Measurements from ENCODE around the gene SLC6A13. TPM values are rescaled to one million over a fixed set of nuclear protein-coding genes. Genes with fewer than 3 reads are reported as not detected.

The SLC6A13 gene
- total RNA-seq, 1 donor from 2014 or later = not detected

- Histone ChIP-seq H3K4me3 (ENCODE audit: low read depth, low read length) (no peak overlapping the region), H3K36me3 (ENCODE audit: control insufficient read depth, insufficient read depth, low read length) (no peaks in the 10 kb centered on the region), H3K27me3 (ENCODE audit: control insufficient read depth, insufficient read depth, low read length) (peaks cover 21% of the 10 kb centered on the region)
- no peak for TF ChIP-seq CTCF (IDR thresholded peaks at IDR 0.05; ENCODE audit: insufficient read depth, low read length, poor library complexity, severe bottlenecking)
- no peak for DNase-seq (ENCODE audit: low read depth)
These were observed 37.6 kb downstream of the SLC6A13 start for GRCh38 chr12:225012-225411.

- Histone ChIP-seq H3K36me3 (ENCODE audit: control insufficient read depth, insufficient read depth, low read length) (no peaks in the 10 kb centered on the region), H3K4me3 (ENCODE audit: low read depth, low read length) (no peak overlapping the region), H3K27me3 (ENCODE audit: control insufficient read depth, insufficient read depth, low read length) (peaks cover 18% of the 10 kb centered on the region)
- TF ChIP-seq CTCF (IDR thresholded peaks at IDR 0.05; ENCODE audit: insufficient read depth, low read length, poor library complexity, severe bottlenecking) = no peak
- no peak for DNase-seq (ENCODE audit: low read depth)
These were observed 38.3 kb downstream of the SLC6A13 start for GRCh38 chr12:224330-224729.

GRCh38 chr12:223841-224240 lies 38.8 kb downstream of the SLC6A13 start:
- DNase-seq (ENCODE audit: low read depth) = no peak
- Histone ChIP-seq H3K27me3 (ENCODE audit: control insufficient read depth, insufficient read depth, low read length) (peaks cover 18% of the 10 kb centered on the region), H3K4me3 (ENCODE audit: low read depth, low read length) (no peak overlapping the region), H3K36me3 (ENCODE audit: control insufficient read depth, insufficient read depth, low read length) (no peaks in the 10 kb centered on the region)
- no peak for TF ChIP-seq CTCF (IDR thresholded peaks at IDR 0.05; ENCODE audit: insufficient read depth, low read length, poor library complexity, severe bottlenecking)

- H3K27me3 ChIP-seq (ENCODE audit: control insufficient read depth, insufficient read depth, low read length) = peaks cover 13% of the 10 kb centered on the region
- TF ChIP-seq CTCF (IDR thresholded peaks at IDR 0.05; ENCODE audit: insufficient read depth, low read length, poor library complexity, severe bottlenecking) = no peak
- H3K36me3 ChIP-seq (ENCODE audit: control insufficient read depth, insufficient read depth, low read length) = no peaks in the 10 kb centered on the region
- DNase-seq (ENCODE audit: low read depth) = no peak
- no peak overlapping the region for H3K4me3 ChIP-seq (ENCODE audit: low read depth, low read length)
These were observed 40.9 kb downstream of the SLC6A13 start for GRCh38 chr12:221736-222135.

- no peak for DNase-seq (ENCODE audit: low read depth)
- TF ChIP-seq CTCF (IDR thresholded peaks at IDR 0.05; ENCODE audit: insufficient read depth, low read length, poor library complexity, severe bottlenecking) = no peak
- peaks cover 13% of the 10 kb centered on the region for H3K27me3 ChIP-seq (ENCODE audit: control insufficient read depth, insufficient read depth, low read length)
- no peaks in the 10 kb centered on the region for H3K36me3 ChIP-seq (ENCODE audit: control insufficient read depth, insufficient read depth, low read length)
- no peak overlapping the region for H3K4me3 ChIP-seq (ENCODE audit: low read depth, low read length)
These were observed 41.6 kb downstream of the SLC6A13 start for GRCh38 chr12:220946-221550.

- DNase-seq (ENCODE audit: low read depth) = no peak
- H3K36me3 ChIP-seq (ENCODE audit: control insufficient read depth, insufficient read depth, low read length) = no peaks in the 10 kb centered on the region
- TF ChIP-seq CTCF (IDR thresholded peaks at IDR 0.05; ENCODE audit: insufficient read depth, low read length, poor library complexity, severe bottlenecking) = no peak
- H3K4me3 ChIP-seq (ENCODE audit: low read depth, low read length) = no peak overlapping the region
- peaks cover 14% of the 10 kb centered on the region for H3K27me3 ChIP-seq (ENCODE audit: control insufficient read depth, insufficient read depth, low read length)
These were observed 42.1 kb downstream of the SLC6A13 start for GRCh38 chr12:220491-220890.
